Ovary (tissue), 9 donors: ENCODE data around the gene COL11A1. TPM values are rescaled to one million over a fixed set of nuclear protein-coding genes. Genes with fewer than 3 reads are reported as not detected.

Source experiments
- DNase-seq, 5 donors: peaks; one replicate each; pipeline ENCODE4 v3.0.0-alpha.2; 2019 to 2020
- H3K27ac ChIP-seq, 2 donors: fragments of 200-600 bp; one replicate each; pipeline versions ENCODE4 v1.5.1 to v1.8.0; 2019 to 2022
- H3K27me3 ChIP-seq: fragments of 200-600 bp; one replicate; pipeline ENCODE4 v1.8.0; 2022
- H3K36me3 ChIP-seq: fragments of 200-600 bp; sonication (generic); one replicate; pipeline ENCODE4 v1.5.1; 2019
- H3K4me1 ChIP-seq: one replicate; pipeline ENCODE4 v1.8.1; 2013; ENCODE audit warnings: mild to moderate bottlenecking, moderate library complexity; ENCODE audit not compliant: insufficient read depth
- H3K4me3 ChIP-seq: fragments of 200-600 bp; sonication (generic); one replicate; pipeline ENCODE4 v1.5.1; 2017
- H3K9me3 ChIP-seq, 2 donors: fragments of 200-600 bp in 1 of 2; sonication (generic) in 1 of 2; one replicate each; pipeline versions ENCODE4 v1.5.1 to v1.8.1; 2013 to 2019; ENCODE audit warnings: mild to moderate bottlenecking in 1 of 2, moderate library complexity in 1 of 2
- EP300 ChIP-seq: sonication (generic); formaldehyde crosslinking; IDR thresholded peaks from one replicate; pipeline ENCODE4 v1.6.1; 2017; ENCODE audit warnings: antibody characterized with exemption
- POLR2A ChIP-seq: fragments of 450-650 bp; IDR thresholded peaks from one replicate; pipeline ENCODE4 v1.6.1; 2017; ENCODE audit warnings: antibody characterized with exemption, mild to moderate bottlenecking, moderate library complexity
- WGBS, 3 donors: extraction: QIAGEN DNeasy Blood & Tissue Kit in 1 of 3; methylation state at CpG; one replicate each; pipeline versions ENCODE4 v1.1.5 to v1.1.7; 2013 to 2017; 5-methylcytosine and 5-hydroxymethylcytosine counted together
- intact Hi-C, 4 donors: fragments of 100-400 bp; cut with DNase I; formaldehyde crosslinking; loops; one replicate each; pipeline versions ENCODE4 v1.11.0 to v1.15.1; 2022 to 2023
- polyA plus RNA-seq, 2 donors: library from polyadenylated mRNA; stranded (reverse); fragments of 200-250 nt in 1 of 2; fragments of 350-450 nt in 1 of 2; fragmentation: Illumina TruSeq in 1 of 2; extraction: RNeasy Lipid Tissue Mini Kit (QIAGEN cat#74804) in 1 of 2; gene quantifications; one replicate each; pipeline ENCODE4 v1.2.3, GENCODE V29; 2013 to 2014
- total RNA-seq, 7 donors: library from RNA; depleted of rRNA in 2 of 7; stranded (reverse); fragments of >200 nt in 2 of 7; fragmentation: NEBNext Ultra II Directional in 3 of 7; extraction: Animal tissue kit (Norgen Biotek cat#: 25700) in 3 of 7; gene quantifications; one replicate each; pipeline versions ENCODE4 v1.1.0 to v1.2.4, GENCODE V29; 2016 to 2023
- TF ChIP-seq, protein P1 (sequence below), 3 donors: fragments of 450-650 bp in 2 of 3; fragments of 200-600 bp in 1 of 3; IDR thresholded peaks; one replicate each; pipeline versions ENCODE4 v1.5.1 to v1.8.0; 2016 to 2022; ENCODE audit warnings: antibody characterized with exemption in 3 of 3, mild to moderate bottlenecking in 1 of 3
- donor health status: DM: no; HTN: no; CAD: no; lungs with moderate emphysema.
- donor health status: DM: no; HTN: no; CAD: no.
- donor health status: Bipolar disorder and iron deficiency.
- donor health status: DM: yes; HTN: yes; CAD: no.
- donor health status: DM: no; HTN: no; CAD: no.
- donor health status: DM: yes; HTN: yes; CAD: no.

The COL11A1 gene
- total and polyA plus RNA-seq, 9 donors, result 0.28 to 18.0 (median 1.4) TPM

GRCh38 chr1:103075316-103076000 lies 32.9 kb downstream of the COL11A1 start:
- TF ChIP-seq, protein P1, sequence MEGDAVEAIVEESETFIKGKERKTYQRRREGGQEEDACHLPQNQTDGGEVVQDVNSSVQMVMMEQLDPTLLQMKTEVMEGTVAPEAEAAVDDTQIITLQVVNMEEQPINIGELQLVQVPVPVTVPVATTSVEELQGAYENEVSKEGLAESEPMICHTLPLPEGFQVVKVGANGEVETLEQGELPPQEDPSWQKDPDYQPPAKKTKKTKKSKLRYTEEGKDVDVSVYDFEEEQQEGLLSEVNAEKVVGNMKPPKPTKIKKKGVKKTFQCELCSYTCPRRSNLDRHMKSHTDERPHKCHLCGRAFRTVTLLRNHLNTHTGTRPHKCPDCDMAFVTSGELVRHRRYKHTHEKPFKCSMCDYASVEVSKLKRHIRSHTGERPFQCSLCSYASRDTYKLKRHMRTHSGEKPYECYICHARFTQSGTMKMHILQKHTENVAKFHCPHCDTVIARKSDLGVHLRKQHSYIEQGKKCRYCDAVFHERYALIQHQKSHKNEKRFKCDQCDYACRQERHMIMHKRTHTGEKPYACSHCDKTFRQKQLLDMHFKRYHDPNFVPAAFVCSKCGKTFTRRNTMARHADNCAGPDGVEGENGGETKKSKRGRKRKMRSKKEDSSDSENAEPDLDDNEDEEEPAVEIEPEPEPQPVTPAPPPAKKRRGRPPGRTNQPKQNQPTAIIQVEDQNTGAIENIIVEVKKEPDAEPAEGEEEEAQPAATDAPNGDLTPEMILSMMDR (IDR thresholded peaks at IDR 0.05), result no peak
- TF ChIP-seq POLR2A, result no peak
- 83 to 84% (median 84%) methylated on average over 2 of the region's 2 CpGs for WGBS, 3 donors
- H3K9me3 ChIP-seq, result no peaks in the 10 kb centered on the region
- no peak overlapping the region for H3K27ac ChIP-seq
- no peaks in the 10 kb centered on the region for H3K27me3 ChIP-seq
- no peak for DNase-seq
- intact Hi-C loops, result no loop called here
- H3K4me1 ChIP-seq, result no peaks in the 10 kb centered on the region
- H3K4me3 ChIP-seq, result no peak overlapping the region
- H3K36me3 ChIP-seq, result no peaks in the 10 kb centered on the region

- Histone ChIP-seq H3K36me3 (no peaks in the 10 kb centered on the region), H3K27ac (no peak overlapping the region), H3K9me3 (no peaks in the 10 kb centered on the region), H3K27me3 (no peaks in the 10 kb centered on the region), H3K4me1 (no peaks in the 10 kb centered on the region), H3K4me3 (no peak overlapping the region)
- no peak for TF ChIP-seq POLR2A
- TF ChIP-seq, protein P1 (IDR thresholded peaks at IDR 0.05), result no peak
- no peak for TF ChIP-seq EP300
- DNase-seq, result no peak
- intact Hi-C loops, result no loop called here
- WGBS, 3 donors, result 89 to 91% (median 90%) methylated on average over 6 of the region's 6 CpGs
Measured at GRCh38 chr1:103074224-103074623, 34.1 kb downstream of the COL11A1 start.

DNA sequence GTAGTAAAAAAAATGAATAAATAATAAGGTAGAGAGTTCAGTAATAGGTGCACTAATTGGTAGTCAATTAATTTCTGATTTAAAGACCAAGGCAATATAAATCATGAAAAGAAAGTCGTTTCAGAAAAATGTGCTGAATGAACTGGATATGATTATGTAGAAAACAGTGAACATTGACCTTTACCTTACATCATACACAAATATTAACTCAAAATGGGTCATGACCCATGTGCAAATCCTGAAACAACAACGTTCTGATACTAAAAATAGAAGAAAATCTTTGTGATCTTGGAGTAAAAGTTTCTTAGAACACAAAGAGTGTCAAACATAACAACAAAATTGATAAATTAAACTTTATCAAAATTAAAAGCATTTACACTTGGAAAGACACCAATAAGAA lies 39.1 kb downstream of the COL11A1 start:
- no peak for DNase-seq
- no peak overlapping the region for H3K4me3 ChIP-seq
- no peaks in the 10 kb centered on the region for H3K4me1 ChIP-seq
- intact Hi-C loops, result no loop called here
- H3K27me3 ChIP-seq, result no peaks in the 10 kb centered on the region
- WGBS, 3 donors, result 10 to 23% (median 11%) methylated on average over 2 of the region's 2 CpGs
- TF ChIP-seq, protein P1 (IDR thresholded peaks at IDR 0.05), result no peak
- no peak for TF ChIP-seq POLR2A
- no peak overlapping the region for H3K27ac ChIP-seq
- no peaks in the 10 kb centered on the region for H3K36me3 ChIP-seq
- no peaks in the 10 kb centered on the region for H3K9me3 ChIP-seq

GRCh38 chr1:103063921-103064320 lies 44.4 kb downstream of the COL11A1 start:
- TF ChIP-seq, protein P1 (IDR thresholded peaks at IDR 0.05), result no peak
- TF ChIP-seq POLR2A (no peak), EP300 (no peak)
- no peak for DNase-seq
- H3K36me3 ChIP-seq, result no peaks in the 10 kb centered on the region
- no peaks in the 10 kb centered on the region for H3K4me1 ChIP-seq
- H3K4me3 ChIP-seq, result no peak overlapping the region
- H3K27me3 ChIP-seq, result no peaks in the 10 kb centered on the region
- WGBS, 3 donors, result 43 to 54% (median 43%) methylated on average over 2 of the region's 2 CpGs
- H3K27ac ChIP-seq, result no peak overlapping the region
- intact Hi-C loops, result no loop called here
- no peaks in the 10 kb centered on the region for H3K9me3 ChIP-seq
